Ishikawa (cell line): ENCODE data around the gene MAP3K1.

Experiments used
- CEBPB ChIP-seq: IDR thresholded peaks from 2 replicates; pipeline ENCODE4 v1.6.1; 2012
- CREB1 ChIP-seq: IDR thresholded peaks from 2 replicates; pipeline ENCODE4 v1.6.1; 2012; ENCODE audit warnings: low read depth
- EGR1 ChIP-seq: IDR thresholded peaks from 2 replicates; pipeline ENCODE4 v1.6.1; 2012
- EP300 ChIP-seq: IDR thresholded peaks from 2 replicates; pipeline ENCODE4 v1.6.1; 2012; ENCODE audit warnings: borderline replicate concordance
- FOXM1 ChIP-seq: IDR thresholded peaks from 2 replicates; pipeline ENCODE4 v1.6.1; 2012; ENCODE audit warnings: low read depth, borderline replicate concordance
- NFIC ChIP-seq: IDR thresholded peaks from 2 replicates; pipeline ENCODE4 v1.6.1; 2012
- RAD21 ChIP-seq: IDR thresholded peaks from 2 replicates; pipeline ENCODE4 v1.6.1; 2012; ENCODE audit warnings: low read depth
- TAF1 ChIP-seq: IDR thresholded peaks from 2 replicates; pipeline ENCODE4 v1.6.1; 2012; ENCODE audit warnings: low read depth, mild to moderate bottlenecking
- TCF12 ChIP-seq: IDR thresholded peaks from 2 replicates; pipeline ENCODE4 v1.6.1; 2012; ENCODE audit warnings: low read depth
- TEAD4 ChIP-seq: IDR thresholded peaks from 2 replicates; pipeline ENCODE4 v1.6.1; 2012
- USF1 ChIP-seq: IDR thresholded peaks from 2 replicates; pipeline ENCODE4 v1.6.1; 2012
- YY1 ChIP-seq: IDR thresholded peaks from 2 replicates; pipeline ENCODE4 v1.6.1; 2012; ENCODE audit warnings: low read depth
- ZBTB7A ChIP-seq: IDR thresholded peaks from 2 replicates; pipeline ENCODE4 v1.6.1; 2012; ENCODE audit warnings: low read depth
- TF ChIP-seq, protein P1 (sequence below): IDR thresholded peaks from 2 replicates; pipeline ENCODE4 v1.6.1; 2012
- TF ChIP-seq, protein P2 (sequence below): IDR thresholded peaks from 2 replicates; pipeline ENCODE4 v1.6.1; 2012; ENCODE audit warnings: low read depth, mild to moderate bottlenecking

Gene MAP3K1

DNA sequence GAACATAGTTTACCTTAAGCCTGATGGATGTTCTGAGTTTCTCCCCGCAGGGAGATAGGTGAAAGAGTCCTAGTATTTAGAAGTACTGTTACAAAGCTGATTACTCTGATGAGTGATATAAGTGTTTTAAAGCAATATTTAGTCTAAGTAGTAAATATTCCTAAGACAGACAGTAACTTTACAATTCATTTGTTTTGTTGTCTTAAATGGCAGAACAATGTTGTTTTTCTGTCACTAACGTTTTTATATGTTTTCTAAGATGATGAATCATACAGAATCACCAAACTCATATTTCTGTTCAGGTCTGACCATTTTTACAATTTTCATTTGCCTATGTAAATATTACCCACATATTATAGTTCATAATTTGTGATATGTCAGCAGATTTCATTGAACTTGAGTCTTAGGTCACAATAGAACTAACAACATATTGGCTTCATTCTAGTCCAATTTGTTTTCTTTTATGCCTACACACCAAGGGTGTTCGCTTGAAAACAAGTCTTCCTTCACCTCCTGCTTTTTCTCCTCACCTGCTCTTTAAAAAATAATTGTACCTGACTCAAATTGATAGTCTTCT lies 30.6 kb downstream of the MAP3K1 start:
- TF ChIP-seq USF1: no peak
- no peak for TF ChIP-seq TEAD4
- no peak for TF ChIP-seq FOXM1
- TF ChIP-seq, protein P1, sequence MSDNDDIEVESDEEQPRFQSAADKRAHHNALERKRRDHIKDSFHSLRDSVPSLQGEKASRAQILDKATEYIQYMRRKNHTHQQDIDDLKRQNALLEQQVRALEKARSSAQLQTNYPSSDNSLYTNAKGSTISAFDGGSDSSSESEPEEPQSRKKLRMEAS: no peak
- TF ChIP-seq ZBTB7A: no peak
- TF ChIP-seq EP300: no peak
- no peak for TF ChIP-seq EGR1
- no peak for TF ChIP-seq TAF1
- TF ChIP-seq YY1: no peak

DNA sequence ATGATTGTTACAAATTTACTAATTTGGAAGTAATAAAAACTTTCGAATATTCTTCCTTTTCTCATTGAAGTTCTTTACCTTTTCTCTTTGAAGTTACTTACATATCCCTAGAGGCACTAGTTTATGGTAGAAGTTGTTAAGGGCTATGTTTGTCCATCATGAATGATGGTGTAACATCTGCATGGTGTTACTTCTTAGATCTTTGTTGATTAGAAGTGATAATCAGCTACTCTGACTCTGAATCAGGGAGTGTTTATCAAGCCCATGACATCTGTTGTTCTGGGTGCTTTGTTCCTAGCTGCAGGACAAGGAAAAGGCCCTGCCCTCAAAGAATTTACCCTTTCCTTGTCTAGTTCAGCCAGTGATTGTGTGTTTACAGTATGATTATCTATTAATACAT lies 32.9 kb downstream of the MAP3K1 start:
- no peak for TF ChIP-seq RAD21
- TF ChIP-seq TAF1: no peak
- TF ChIP-seq TEAD4: no peak
- TF ChIP-seq NFIC: no peak
- TF ChIP-seq ZBTB7A: no peak
- no peak for TF ChIP-seq CEBPB
- TF ChIP-seq, protein P2, sequence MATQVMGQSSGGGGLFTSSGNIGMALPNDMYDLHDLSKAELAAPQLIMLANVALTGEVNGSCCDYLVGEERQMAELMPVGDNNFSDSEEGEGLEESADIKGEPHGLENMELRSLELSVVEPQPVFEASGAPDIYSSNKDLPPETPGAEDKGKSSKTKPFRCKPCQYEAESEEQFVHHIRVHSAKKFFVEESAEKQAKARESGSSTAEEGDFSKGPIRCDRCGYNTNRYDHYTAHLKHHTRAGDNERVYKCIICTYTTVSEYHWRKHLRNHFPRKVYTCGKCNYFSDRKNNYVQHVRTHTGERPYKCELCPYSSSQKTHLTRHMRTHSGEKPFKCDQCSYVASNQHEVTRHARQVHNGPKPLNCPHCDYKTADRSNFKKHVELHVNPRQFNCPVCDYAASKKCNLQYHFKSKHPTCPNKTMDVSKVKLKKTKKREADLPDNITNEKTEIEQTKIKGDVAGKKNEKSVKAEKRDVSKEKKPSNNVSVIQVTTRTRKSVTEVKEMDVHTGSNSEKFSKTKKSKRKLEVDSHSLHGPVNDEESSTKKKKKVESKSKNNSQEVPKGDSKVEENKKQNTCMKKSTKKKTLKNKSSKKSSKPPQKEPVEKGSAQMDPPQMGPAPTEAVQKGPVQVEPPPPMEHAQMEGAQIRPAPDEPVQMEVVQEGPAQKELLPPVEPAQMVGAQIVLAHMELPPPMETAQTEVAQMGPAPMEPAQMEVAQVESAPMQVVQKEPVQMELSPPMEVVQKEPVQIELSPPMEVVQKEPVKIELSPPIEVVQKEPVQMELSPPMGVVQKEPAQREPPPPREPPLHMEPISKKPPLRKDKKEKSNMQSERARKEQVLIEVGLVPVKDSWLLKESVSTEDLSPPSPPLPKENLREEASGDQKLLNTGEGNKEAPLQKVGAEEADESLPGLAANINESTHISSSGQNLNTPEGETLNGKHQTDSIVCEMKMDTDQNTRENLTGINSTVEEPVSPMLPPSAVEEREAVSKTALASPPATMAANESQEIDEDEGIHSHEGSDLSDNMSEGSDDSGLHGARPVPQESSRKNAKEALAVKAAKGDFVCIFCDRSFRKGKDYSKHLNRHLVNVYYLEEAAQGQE: no peak
- TF ChIP-seq EP300: no peak
- no peak for TF ChIP-seq YY1

DNA sequence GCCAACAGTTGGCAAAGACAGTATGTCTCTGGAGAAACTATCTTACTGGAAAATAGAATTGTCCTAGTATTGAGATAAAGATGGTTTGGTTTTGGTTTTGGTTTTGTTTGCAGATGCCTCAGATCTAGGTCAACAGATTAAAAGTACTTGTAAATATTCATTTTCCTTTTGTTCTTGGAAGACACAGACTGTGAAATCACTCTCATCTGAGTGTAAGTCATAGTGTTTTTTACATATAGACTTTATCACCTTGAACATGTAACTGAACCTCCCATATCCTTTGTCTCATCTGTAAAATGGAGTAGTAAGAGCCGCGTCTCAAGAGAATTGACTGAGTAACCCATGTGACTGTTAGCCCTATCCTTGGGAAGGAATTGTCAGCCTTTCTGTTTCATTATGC lies 34.3 kb downstream of the MAP3K1 start:
- TF ChIP-seq TAF1: no peak
- TF ChIP-seq CEBPB: no peak
- no peak for TF ChIP-seq NFIC
- TF ChIP-seq YY1: no peak
- no peak for TF ChIP-seq EP300

DNA sequence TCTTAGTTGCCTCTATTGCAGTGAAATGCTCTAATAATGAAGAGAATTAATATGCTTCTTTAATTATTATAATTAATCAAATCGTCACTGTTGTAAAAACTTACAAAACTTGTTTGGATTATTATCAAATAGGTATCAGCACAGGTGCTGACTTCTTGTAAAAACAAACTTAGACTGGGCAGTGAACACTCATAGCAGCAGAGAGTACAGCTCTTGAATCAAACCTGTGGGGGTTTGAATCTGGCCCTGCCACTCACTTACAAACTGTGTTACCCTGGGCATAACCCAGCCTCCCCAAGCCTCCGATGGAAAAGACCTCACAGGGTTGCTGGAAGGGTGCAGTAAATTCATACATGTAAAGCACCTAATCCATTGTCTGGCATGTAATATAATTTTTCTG lies 35.1 kb downstream of the MAP3K1 start:
- TF ChIP-seq EP300 (no peak), CREB1 (no peak), TAF1 (no peak), TEAD4 (no peak), USF1 (no peak), YY1 (no peak), EGR1 (no peak), CEBPB (no peak), NFIC (no peak), RAD21 (no peak)
- TF ChIP-seq, protein P2: no peak

GRCh38 chr5:56851258-56851941 lies 36.1 kb downstream of the MAP3K1 start:
- TF ChIP-seq EP300 (no peak), NFIC (no peak), FOXM1 (no peak), YY1 (no peak), TAF1 (no peak), CEBPB (no peak), EGR1 (no peak), TEAD4 (no peak), TCF12 (no peak), ZBTB7A (no peak), RAD21 (no peak), CREB1 (no peak), USF1 (no peak)
- TF ChIP-seq, protein P1: no peak
- TF ChIP-seq, protein P2: no peak
